ENCODE measurements around the gene SERTM1.

- no peak for TF ChIP-seq EP300 (conservative IDR thresholded peaks at IDR 0.05; ENCODE audit: poor library complexity, severe bottlenecking)
- no peak for TF ChIP-seq POLR2AphosphoS5 (IDR thresholded peaks at IDR 0.05)
- TF ChIP-seq CTCF (IDR thresholded peaks at IDR 0.05; ENCODE audit: poor library complexity, severe bottlenecking) = no peak
- TF ChIP-seq, protein P1, sequence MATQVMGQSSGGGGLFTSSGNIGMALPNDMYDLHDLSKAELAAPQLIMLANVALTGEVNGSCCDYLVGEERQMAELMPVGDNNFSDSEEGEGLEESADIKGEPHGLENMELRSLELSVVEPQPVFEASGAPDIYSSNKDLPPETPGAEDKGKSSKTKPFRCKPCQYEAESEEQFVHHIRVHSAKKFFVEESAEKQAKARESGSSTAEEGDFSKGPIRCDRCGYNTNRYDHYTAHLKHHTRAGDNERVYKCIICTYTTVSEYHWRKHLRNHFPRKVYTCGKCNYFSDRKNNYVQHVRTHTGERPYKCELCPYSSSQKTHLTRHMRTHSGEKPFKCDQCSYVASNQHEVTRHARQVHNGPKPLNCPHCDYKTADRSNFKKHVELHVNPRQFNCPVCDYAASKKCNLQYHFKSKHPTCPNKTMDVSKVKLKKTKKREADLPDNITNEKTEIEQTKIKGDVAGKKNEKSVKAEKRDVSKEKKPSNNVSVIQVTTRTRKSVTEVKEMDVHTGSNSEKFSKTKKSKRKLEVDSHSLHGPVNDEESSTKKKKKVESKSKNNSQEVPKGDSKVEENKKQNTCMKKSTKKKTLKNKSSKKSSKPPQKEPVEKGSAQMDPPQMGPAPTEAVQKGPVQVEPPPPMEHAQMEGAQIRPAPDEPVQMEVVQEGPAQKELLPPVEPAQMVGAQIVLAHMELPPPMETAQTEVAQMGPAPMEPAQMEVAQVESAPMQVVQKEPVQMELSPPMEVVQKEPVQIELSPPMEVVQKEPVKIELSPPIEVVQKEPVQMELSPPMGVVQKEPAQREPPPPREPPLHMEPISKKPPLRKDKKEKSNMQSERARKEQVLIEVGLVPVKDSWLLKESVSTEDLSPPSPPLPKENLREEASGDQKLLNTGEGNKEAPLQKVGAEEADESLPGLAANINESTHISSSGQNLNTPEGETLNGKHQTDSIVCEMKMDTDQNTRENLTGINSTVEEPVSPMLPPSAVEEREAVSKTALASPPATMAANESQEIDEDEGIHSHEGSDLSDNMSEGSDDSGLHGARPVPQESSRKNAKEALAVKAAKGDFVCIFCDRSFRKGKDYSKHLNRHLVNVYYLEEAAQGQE (IDR thresholded peaks at IDR 0.05; ENCODE audit: borderline replicate concordance) = no peak
- no peak for TF ChIP-seq RAD21 (conservative IDR thresholded peaks at IDR 0.05)
- no peak for TF ChIP-seq TAF1 (IDR thresholded peaks at IDR 0.05; ENCODE audit: low read depth)
- TF ChIP-seq MXI1 (conservative IDR thresholded peaks at IDR 0.05; ENCODE audit: poor library complexity, severe bottlenecking) = no peak
- no peak for TF ChIP-seq SMC3 (conservative IDR thresholded peaks at IDR 0.05; ENCODE audit: poor library complexity)
These were observed 44.8 kb upstream of the SERTM1 start for GRCh38 chr13:36629057-36629385.

Data from neural cell (in vitro differentiated cells).